Astrocyte of the cerebellum (primary cell): ENCODE data around the gene HOXD12.

Experiments
- DNase-seq: peaks from one replicate; pipeline ENCODE4 v3.0.0-alpha.2; 2011; ENCODE audit warnings: low read depth
- H3K4me3 ChIP-seq: 2 replicates; pipeline ENCODE4 v1.5.1; 2011; ENCODE audit warnings: mild to moderate bottlenecking, low read depth, low read length, moderate library complexity
- CTCF ChIP-seq: IDR thresholded peaks from 2 replicates; pipeline ENCODE4 v1.5.1; 2012; ENCODE audit warnings: low read length, low read depth, moderate library complexity, mild to moderate bottlenecking; ENCODE audit errors: missing control alignments
- in situ Hi-C: cut with HindIII; loops from 2 replicates; pipeline ENCODE4 v1.10.0; 2017; ENCODE audit warnings: low sequenced_read_pairs

Gene HOXD12

DNA sequence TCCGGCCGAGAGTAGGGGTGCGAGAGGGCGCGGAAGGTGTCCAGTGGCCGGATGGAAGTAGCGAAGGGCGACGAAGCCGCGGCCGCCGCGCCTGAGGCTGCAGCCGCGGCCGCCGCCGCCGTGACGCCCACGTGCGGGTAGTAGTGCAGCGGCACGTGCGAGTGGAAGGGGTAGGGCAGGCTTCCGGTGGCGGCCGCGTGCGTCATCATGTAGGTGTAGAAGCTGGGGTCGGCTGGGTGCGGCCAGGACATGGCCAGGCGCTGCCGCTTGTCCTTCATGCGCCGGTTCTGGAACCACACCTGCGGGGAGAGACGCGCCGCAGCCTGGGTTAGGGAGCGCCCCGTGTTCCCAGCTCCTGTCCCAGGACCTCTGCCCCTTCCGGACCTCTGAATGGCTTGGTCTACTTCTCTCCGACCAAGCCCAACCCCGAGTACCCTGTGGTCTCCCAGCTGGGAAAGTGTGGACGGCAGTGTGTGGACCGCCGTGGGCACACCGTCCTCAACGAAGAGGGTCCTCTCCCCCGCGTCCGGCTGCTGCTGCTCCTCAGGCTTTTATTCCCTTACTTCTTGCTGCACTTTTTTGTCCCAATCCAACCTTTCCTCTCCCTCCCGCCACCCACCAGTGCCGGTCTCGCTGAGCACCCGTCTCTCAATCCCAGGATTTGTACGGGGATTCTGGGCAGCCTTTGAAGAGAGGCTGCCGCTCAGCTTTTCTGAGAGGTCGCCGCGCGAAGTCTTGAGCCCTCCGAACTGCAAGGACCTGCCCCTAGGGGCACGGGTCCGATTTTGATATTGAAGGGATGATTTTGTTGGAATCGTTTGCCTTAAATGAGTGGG, 18.8 kb upstream of the HOXD12 start:
- DNase-seq: no peak
- H3K4me3 ChIP-seq: no peak overlapping the region
- TF ChIP-seq CTCF: no peak
- in situ Hi-C loops: loop anchor here (25.0 kb wide), 1 partner anchor 1168 kb away; no protein-coding TSS in a partner anchor

DNA sequence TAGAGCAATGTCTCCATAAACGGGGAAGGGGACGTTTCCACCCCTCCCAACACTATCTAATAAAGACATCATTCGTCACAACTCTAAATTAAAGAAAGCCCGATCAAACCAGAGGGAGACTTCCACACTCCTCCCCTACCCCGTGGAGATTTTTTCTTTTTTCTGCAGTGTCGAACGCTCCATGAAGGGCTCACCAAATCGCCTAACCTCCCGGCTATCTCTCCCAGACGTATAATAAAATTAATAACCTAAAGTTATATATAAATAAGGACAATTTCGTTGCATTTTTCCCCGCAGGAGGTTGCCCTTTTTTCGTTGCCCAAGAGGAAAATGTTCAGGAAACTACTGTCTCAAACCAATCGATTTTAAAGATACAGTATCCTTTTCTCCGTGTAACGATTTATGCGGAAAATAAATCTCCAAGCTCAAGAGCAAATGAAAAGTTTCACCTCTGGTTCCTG, 18.2 kb upstream of the HOXD12 start:
- TF ChIP-seq CTCF: no peak
- H3K4me3 ChIP-seq: no peak overlapping the region
- in situ Hi-C loops: loop anchor here (25.0 kb wide), 1 partner anchor 1169 kb away; no protein-coding TSS in a partner anchor
- no peak for DNase-seq

DNA sequence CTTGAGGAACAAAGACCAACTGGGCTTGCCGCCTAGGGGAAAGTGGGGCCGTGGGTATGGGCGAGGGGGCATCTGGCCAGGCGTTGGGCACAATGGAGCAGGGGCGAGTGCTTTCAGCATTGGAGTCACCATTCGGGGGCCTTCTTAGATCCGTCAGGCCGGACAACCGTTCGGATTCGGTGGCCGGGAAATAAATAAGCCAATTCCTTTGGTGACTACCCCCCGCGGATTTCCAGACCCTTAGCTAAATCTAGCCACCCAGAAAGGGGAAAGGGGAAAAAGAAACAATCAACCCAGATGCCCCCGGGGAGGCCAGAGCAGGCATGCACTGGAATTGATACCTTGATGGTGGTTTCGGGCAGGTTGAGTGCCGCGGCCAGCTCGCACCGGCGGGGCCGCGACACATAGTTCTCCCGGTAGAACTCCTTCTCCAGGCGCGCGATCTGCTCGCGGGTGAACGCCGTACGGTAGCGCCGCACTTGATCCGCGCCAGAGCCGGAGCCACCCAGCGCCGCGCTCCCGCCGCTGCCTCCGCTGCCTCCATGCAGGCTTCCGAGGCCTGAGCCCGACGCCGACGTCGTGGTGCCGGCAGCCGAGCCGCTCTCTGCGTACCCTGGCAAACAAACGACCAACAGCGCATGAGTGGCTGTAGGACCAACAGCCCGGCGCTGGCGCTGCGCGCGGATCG, 17.6 kb upstream of the HOXD12 start:
- TF ChIP-seq CTCF: no peak
- in situ Hi-C loops: loop anchor here (25.0 kb wide), 1 partner anchor 1170 kb away; no protein-coding TSS in a partner anchor
- H3K4me3 ChIP-seq: no peak overlapping the region
- no peak for DNase-seq

DNA sequence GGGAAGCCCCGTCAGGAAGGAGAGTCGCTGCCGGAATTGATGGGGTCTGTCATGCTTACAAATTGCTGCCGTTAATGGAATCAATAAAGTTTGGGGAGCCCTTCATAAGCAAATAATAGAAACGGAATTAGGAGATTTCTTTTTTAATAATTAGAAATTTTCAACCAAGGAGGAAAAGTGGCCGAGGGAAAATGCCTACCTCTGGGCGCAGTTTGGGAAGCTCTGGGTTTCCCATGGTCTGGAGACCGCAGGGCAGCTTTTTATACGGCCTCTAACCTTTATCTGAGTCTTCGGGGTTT, 17.1 kb upstream of the HOXD12 start:
- no peak for TF ChIP-seq CTCF
- H3K4me3 ChIP-seq: no peak overlapping the region
- in situ Hi-C loops: loop anchor here (25.0 kb wide), 1 partner anchor 1170 kb away; no protein-coding TSS in a partner anchor
- no peak for DNase-seq

GRCh38 chr2:176082824-176083751, 16.5 kb upstream of the HOXD12 start:
- in situ Hi-C loops: loop anchor here (25.0 kb wide), 1 partner anchor 1171 kb away; no protein-coding TSS in a partner anchor
- no peak for TF ChIP-seq CTCF
- no peak overlapping the region for H3K4me3 ChIP-seq
- DNase-seq: no peak

DNA sequence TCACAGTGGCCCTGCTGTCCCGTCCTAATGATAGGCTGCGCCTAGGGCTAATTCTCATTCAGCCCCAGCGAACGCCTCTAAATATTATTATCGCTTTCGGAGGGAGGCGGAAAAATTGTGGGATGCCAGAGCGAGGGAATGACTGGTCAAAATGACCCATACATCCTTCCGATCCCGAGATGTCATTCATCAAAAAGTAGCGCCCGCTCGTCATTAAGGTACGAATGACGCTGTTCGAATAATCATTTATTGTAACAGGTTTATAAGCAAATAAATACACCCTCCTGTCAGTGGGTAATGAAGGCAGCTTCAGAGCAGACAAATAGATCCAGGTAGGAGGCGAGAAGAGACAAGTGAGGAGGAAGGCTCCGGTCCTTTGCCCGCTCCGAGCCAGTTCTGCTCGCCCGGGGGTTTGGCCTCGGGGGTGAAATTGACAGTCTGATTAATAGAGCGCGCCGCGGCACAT, 15.8 kb upstream of the HOXD12 start, which contains the start of gene EVX2:
Gene EVX2, minus strand, starts transcription at position 167 of the 466 bp plus-strand sequence. CDS start 186 bp downstream, outside the sequence.
- no peak for TF ChIP-seq CTCF
- no peak for DNase-seq
- H3K4me3 ChIP-seq: no peak within 1 kb of the TSS
- in situ Hi-C loops: loop anchor here (25.0 kb wide), 1 partner anchor 1172 kb away; no protein-coding TSS in a partner anchor
